IPS DF 4.7 (cell line): ENCODE data around the gene RPL15.
"Not testable (repeated sequence)": the region's sequence is repeated elsewhere in the genome, so short reads cannot be mapped to it uniquely, and the experiment has no call there.

Source experiments
- DNase-seq: peaks from one replicate; pipeline ENCODE4 v3.0.0-alpha.2; 2013; ENCODE audit warnings: low spot score; ENCODE audit errors: extremely low read depth

RPL15 gene

GRCh38 chr3:23889386-23889785, 27.5 kb upstream of the RPL15 start:
- DNase-seq, result no peak

- DNase-seq, result no peak
Observed at GRCh38 chr3:23889950-23890349, 27.0 kb upstream of the RPL15 start.

GRCh38 chr3:23894254-23895061, 22.5 kb upstream of the RPL15 start:
- no peak for DNase-seq

- no peak for DNase-seq
Observed at GRCh38 chr3:23895181-23895580, 21.8 kb upstream of the RPL15 start.

- DNase-seq, result no peak
Observed at GRCh38 chr3:23900744-23901143, 16.2 kb upstream of the RPL15 start.

- DNase-seq, result no peak
Observed at GRCh38 chr3:23904545-23904944, 12.4 kb upstream of the RPL15 start.

- DNase-seq, result no peak
Observed at GRCh38 chr3:23909341-23909740, 7.6 kb upstream of the RPL15 start.

GRCh38 chr3:23911397-23911796, 5.5 kb upstream of the RPL15 start:
- no peak for DNase-seq

GRCh38 chr3:23912335-23912734, 4.6 kb upstream of the RPL15 start:
- DNase-seq, result not testable (repeated sequence)

- no peak for DNase-seq
Observed at GRCh38 chr3:23913182-23913581, 3.8 kb upstream of the RPL15 start.

GRCh38 chr3:23913873-23914743, 2.8 kb upstream of the RPL15 start:
- DNase-seq, result no peak

- DNase-seq, result no peak
Observed at GRCh38 chr3:23915537-23916108, 1.3 kb upstream of the RPL15 start.

GRCh38 chr3:23916152-23916885, 613 bp upstream of the RPL15 start:
- DNase-seq, result no peak

- not testable (repeated sequence) for DNase-seq
Observed at GRCh38 chr3:23917679-23918303, 859 bp downstream of the RPL15 start.

GRCh38 chr3:23918331-23918730, 1.4 kb downstream of the RPL15 start:
- DNase-seq, result not testable (repeated sequence)

GRCh38 chr3:23919628-23920027, 2.7 kb downstream of the RPL15 start:
- DNase-seq, result no peak

- no peak for DNase-seq
Observed at GRCh38 chr3:23920151-23920655, 3.3 kb downstream of the RPL15 start.

GRCh38 chr3:23921052-23921511, 4.2 kb downstream of the RPL15 start:
- DNase-seq, result no peak

GRCh38 chr3:23923786-23924185, 6.9 kb downstream of the RPL15 start:
- no peak for DNase-seq

- no peak for DNase-seq
Observed at GRCh38 chr3:23926246-23926645, 9.3 kb downstream of the RPL15 start.

GRCh38 chr3:23926736-23927135, 9.8 kb downstream of the RPL15 start:
- DNase-seq, result no peak
